IPS DF 4.7 (cell line): Measurements from ENCODE around the gene CBLL1.

Experiments
- DNase-seq: peaks from one replicate; pipeline ENCODE4 v3.0.0-alpha.2; 2013; ENCODE audit warnings: low spot score; ENCODE audit errors: extremely low read depth

The CBLL1 gene

DNA sequence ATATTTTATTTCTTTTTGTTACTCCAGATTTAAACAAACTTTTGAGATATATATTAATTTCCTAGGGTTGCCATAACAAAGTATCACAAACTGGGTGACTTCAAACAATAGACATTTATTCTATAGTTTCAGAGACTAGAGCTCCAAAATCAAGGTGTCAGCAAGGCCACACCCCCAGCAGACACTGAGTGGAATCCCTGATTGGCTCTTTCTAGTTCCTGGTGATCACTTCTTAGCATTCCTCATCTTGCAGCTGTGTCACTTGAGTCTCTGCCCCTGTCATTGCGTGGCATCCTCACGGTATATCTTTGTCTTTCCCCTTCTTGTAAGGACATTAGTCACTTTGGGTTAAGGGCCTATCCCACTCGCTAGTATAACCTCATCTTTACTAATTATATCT lies 66.7 kb downstream of the CBLL1 start:
- no peak for DNase-seq
